Right lobe of liver (tissue), 4 donors: ENCODE measurements around the gene OR6B3.

Experiments used
- POLR2A ChIP-seq: fragments of 450-650 bp; IDR thresholded peaks from one replicate; pipeline ENCODE4 v1.6.1; 2017; ENCODE audit warnings: antibody characterized with exemption, mild to moderate bottlenecking
- TF ChIP-seq, protein P1 (sequence below), 4 donors: fragments of 200-600 bp in 3 of 4; fragments of 450-650 bp in 1 of 4; IDR thresholded peaks; one replicate each; pipeline versions ENCODE4 v1.5.1 to v1.8.0; 2016 to 2022; ENCODE audit warnings: antibody characterized with exemption in 4 of 4, mild to moderate bottlenecking in 2 of 4
- donor health status: DM: no; HTN: no; CAD: no.
- donor health status: DM: no; HTN: no; CAD: no.
- donor health status: DM: no; HTN: yes; CAD: no.

DNA sequence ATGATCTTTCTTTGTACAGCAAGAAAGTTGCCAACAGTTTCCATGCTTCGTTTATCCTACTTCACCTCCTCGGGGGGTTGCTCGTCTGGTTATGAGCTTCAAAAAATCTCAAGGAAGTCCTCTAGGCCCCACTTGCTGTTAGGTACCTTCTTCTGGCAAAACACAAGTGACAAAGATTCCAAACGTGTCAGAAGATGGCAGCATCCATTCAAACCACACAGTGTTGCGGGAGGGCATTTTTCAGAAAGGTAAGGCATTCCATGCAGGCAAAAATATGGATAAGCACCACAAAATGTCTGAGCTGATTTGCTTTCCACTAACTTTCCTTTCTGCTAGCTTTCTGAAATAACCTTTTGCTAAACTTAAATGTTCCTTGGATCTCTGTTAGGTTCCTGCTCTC lies 13.2 kb upstream of the OR6B3 start:
- TF ChIP-seq, protein P1, sequence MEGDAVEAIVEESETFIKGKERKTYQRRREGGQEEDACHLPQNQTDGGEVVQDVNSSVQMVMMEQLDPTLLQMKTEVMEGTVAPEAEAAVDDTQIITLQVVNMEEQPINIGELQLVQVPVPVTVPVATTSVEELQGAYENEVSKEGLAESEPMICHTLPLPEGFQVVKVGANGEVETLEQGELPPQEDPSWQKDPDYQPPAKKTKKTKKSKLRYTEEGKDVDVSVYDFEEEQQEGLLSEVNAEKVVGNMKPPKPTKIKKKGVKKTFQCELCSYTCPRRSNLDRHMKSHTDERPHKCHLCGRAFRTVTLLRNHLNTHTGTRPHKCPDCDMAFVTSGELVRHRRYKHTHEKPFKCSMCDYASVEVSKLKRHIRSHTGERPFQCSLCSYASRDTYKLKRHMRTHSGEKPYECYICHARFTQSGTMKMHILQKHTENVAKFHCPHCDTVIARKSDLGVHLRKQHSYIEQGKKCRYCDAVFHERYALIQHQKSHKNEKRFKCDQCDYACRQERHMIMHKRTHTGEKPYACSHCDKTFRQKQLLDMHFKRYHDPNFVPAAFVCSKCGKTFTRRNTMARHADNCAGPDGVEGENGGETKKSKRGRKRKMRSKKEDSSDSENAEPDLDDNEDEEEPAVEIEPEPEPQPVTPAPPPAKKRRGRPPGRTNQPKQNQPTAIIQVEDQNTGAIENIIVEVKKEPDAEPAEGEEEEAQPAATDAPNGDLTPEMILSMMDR (IDR thresholded peaks at IDR 0.05): no peak
- no peak for TF ChIP-seq POLR2A
